ENCODE results near the gene TBPL1. TPM values are rescaled to one million over a fixed set of nuclear protein-coding genes. Genes with fewer than 3 reads are reported as not detected.

The TBPL1 gene
- total RNA-seq, 4 donors from 2014 or later, result 4.8 to 10.0 (median 4.9) TPM; not detected in 1

DNA sequence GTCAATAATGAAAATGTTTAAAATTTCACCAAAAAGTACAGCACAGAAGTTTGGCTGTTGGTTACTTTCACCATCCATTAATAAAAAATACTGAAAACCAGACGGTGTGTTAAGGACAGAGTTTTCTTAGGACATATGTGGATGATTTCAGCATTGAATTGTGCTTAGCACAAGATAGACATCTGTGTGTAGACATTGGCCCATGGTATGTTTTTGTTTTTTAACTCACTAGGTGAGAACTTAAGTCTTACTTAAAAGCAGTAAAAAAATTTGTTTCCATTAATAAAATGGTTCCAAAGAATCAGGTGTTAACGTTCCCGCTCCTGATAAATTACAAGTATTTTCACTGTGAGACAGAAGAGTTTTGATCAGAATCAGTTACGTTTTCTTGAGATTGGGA is 4.2 kb downstream of the TBPL1 start:
- Histone ChIP-seq H3K27me3 (no peaks in the 10 kb centered on the region), H3K4me3 (no peak overlapping the region), H3K27ac (no peak overlapping the region), H3K4me1 (peaks cover 12 to 54% (median 32%) of the 10 kb centered on the region in 4 donors), H3K9me3 (no peaks in the 10 kb centered on the region), H3K36me3 (no peaks in the 10 kb centered on the region)
- TF ChIP-seq POLR2AphosphoS5 (IDR thresholded peaks at IDR 0.05) (no peak), POLR2A (IDR thresholded peaks at IDR 0.05) (no peak), EP300 (IDR thresholded peaks at IDR 0.05; ENCODE audit: low read depth) (no peak)
- TF ChIP-seq, protein P1, sequence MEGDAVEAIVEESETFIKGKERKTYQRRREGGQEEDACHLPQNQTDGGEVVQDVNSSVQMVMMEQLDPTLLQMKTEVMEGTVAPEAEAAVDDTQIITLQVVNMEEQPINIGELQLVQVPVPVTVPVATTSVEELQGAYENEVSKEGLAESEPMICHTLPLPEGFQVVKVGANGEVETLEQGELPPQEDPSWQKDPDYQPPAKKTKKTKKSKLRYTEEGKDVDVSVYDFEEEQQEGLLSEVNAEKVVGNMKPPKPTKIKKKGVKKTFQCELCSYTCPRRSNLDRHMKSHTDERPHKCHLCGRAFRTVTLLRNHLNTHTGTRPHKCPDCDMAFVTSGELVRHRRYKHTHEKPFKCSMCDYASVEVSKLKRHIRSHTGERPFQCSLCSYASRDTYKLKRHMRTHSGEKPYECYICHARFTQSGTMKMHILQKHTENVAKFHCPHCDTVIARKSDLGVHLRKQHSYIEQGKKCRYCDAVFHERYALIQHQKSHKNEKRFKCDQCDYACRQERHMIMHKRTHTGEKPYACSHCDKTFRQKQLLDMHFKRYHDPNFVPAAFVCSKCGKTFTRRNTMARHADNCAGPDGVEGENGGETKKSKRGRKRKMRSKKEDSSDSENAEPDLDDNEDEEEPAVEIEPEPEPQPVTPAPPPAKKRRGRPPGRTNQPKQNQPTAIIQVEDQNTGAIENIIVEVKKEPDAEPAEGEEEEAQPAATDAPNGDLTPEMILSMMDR (IDR thresholded peaks at IDR 0.05), result no peak
- in situ Hi-C loops (cut with MboI; ENCODE audit: low pct_ligation_motif_present in 1 of 4, low pct_unique_long_range_greater_than_20kb in 1 of 4, low sequenced_read_pairs in 3 of 4) (no loop called here), intact Hi-C loops (cut with DNase I; ENCODE audit: low total_unique reads) (loop anchor here (10.0 kb wide), 1 partner anchor 1152 kb away; no protein-coding TSS in a partner anchor)
- 91 to 95% methylated on average over 4 of the region's 4 CpGs for WGBS, 2 donors (ENCODE audit: low coverage in 1 of 2)
- no peak for DNase-seq

DNA sequence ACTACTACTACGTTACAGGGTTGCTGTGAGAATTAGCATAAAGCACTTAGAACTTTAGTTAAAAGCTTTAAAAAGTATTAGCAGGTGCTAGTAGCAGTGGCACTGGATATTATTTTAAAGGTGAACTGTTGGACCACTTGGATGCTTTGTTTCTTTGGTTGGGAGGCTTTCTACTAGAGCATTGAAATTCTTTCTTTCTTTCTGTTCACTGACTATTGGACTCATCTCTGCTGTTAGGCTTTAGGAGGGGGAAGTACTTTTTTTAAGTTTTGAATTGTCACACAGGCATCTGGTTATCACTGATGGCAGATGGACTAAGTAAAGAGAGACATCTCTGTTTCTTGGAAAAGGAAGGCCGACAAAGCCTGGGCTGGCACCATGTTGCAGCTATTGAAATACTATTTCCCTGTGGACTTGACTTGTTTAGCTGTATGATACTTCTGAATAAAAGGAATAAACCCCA is 4.8 kb downstream of the TBPL1 start:
- H3K27ac ChIP-seq, result no peak overlapping the region
- no peak for DNase-seq
- TF ChIP-seq POLR2AphosphoS5 (IDR thresholded peaks at IDR 0.05) (no peak), POLR2A (IDR thresholded peaks at IDR 0.05) (no peak), EP300 (IDR thresholded peaks at IDR 0.05; ENCODE audit: low read depth) (no peak)
- TF ChIP-seq, protein P1 (IDR thresholded peaks at IDR 0.05), result no peak
- H3K36me3 ChIP-seq, result no peaks in the 10 kb centered on the region
- 76 to 92% methylated on average over 2 of the region's 2 CpGs for WGBS, 2 donors (ENCODE audit: low coverage in 1 of 2)
- H3K9me3 ChIP-seq, result no peaks in the 10 kb centered on the region
- in situ Hi-C loops (cut with MboI; ENCODE audit: low pct_ligation_motif_present in 1 of 4, low pct_unique_long_range_greater_than_20kb in 1 of 4, low sequenced_read_pairs in 3 of 4) (no loop called here), intact Hi-C loops (cut with DNase I; ENCODE audit: low total_unique reads) (loop anchor here (10.0 kb wide), 1 partner anchor 1153 kb away; no protein-coding TSS in a partner anchor)
- no peak overlapping the region for H3K4me3 ChIP-seq
- H3K4me1 ChIP-seq, result peaks cover 12 to 60% (median 33%) of the 10 kb centered on the region in 4 donors
- no peaks in the 10 kb centered on the region for H3K27me3 ChIP-seq

DNA sequence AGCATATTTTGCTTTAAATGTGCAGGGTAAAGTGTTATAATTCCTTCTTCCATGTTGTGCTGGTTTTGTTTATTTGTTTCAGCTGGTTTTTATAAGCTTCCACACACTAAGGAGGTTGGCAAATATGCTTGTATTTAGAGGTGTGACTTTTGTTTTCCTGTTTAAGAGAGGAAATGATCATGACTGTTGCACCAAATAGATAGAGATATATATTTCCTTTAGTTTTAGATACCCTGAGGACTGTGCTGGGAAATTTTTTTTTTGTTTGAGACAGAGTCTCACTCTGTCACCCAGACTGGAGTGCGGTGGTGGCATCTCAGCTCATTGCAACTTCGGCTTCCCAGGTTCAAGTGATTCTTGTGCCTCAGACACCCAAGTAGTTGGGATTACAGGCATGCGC is 5.8 kb downstream of the TBPL1 start:
- Histone ChIP-seq H3K4me1 (peaks cover 12 to 68% (median 32%) of the 10 kb centered on the region in 4 donors), H3K27ac (no peak overlapping the region), H3K36me3 (no peaks in the 10 kb centered on the region), H3K27me3 (no peaks in the 10 kb centered on the region), H3K4me3 (no peak overlapping the region), H3K9me3 (no peaks in the 10 kb centered on the region)
- in situ Hi-C loops (cut with MboI; ENCODE audit: low pct_ligation_motif_present in 1 of 4, low pct_unique_long_range_greater_than_20kb in 1 of 4, low sequenced_read_pairs in 3 of 4) (no loop called here), intact Hi-C loops (cut with DNase I; ENCODE audit: low total_unique reads) (loop anchor here (10.0 kb wide), 1 partner anchor 1154 kb away; no protein-coding TSS in a partner anchor)
- TF ChIP-seq POLR2A (IDR thresholded peaks at IDR 0.05), result no peak
- TF ChIP-seq, protein P1 (IDR thresholded peaks at IDR 0.05), result no peak
- TF ChIP-seq POLR2AphosphoS5 (IDR thresholded peaks at IDR 0.05), result no peak
- TF ChIP-seq EP300 (IDR thresholded peaks at IDR 0.05; ENCODE audit: low read depth), result no peak
- 93 to 98% methylated on average over 3 of the region's 3 CpGs for WGBS, 2 donors (ENCODE audit: low coverage in 1 of 2)
- no peak for DNase-seq

DNA sequence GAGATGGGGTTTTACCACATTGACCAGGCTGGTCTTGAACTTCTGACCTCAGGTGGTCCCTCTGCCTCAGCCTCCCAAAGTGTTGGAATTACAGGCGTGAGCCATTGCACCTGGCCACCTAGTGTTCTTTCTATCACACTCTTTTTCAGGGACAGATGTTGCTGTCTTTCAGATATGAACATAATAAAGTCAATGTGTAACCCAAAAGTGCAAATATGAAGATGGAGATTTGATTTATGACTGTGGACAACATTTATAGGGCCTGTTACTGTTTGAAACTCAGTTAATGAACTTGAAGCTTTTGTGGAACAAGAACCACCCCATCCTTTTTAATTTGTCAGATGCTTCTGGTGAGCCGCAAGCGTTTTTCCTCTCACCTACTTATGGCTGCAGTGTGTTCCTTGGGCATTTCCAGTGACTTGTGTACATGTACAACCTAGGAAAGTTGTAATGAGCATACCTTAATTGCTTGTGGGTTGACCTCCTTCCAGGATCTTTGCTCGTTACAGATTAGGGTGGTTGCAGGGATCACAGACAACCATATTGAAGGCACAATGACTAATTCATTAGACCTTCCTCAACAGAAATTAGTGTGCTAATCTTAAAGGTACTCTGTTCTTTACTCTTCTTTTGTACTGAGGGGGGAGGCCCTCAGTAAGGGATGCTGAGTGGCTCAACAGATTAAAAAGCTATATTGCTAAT is 6.8 kb downstream of the TBPL1 start:
- DNase-seq, result no peak
- WGBS, 2 donors (ENCODE audit: low coverage in 1 of 2), result 45 to 58% methylated on average over 4 of the region's 4 CpGs
- Histone ChIP-seq H3K9me3 (no peaks in the 10 kb centered on the region), H3K36me3 (no peaks in the 10 kb centered on the region), H3K4me3 (no peak overlapping the region), H3K4me1 (peaks cover 6 to 67% (median 26%) of the 10 kb centered on the region in 4 donors), H3K27ac (no peak overlapping the region), H3K27me3 (no peaks in the 10 kb centered on the region)
- TF ChIP-seq, protein P1 (IDR thresholded peaks at IDR 0.05), result no peak
- no peak for TF ChIP-seq POLR2AphosphoS5 (IDR thresholded peaks at IDR 0.05)
- no peak for TF ChIP-seq POLR2A (IDR thresholded peaks at IDR 0.05)
- no peak for TF ChIP-seq EP300 (IDR thresholded peaks at IDR 0.05; ENCODE audit: low read depth)
- in situ Hi-C loops (cut with MboI; ENCODE audit: low pct_ligation_motif_present in 1 of 4, low pct_unique_long_range_greater_than_20kb in 1 of 4, low sequenced_read_pairs in 3 of 4), result no loop called here
- intact Hi-C loops (cut with DNase I; ENCODE audit: low total_unique reads), result loop anchor here (10.0 kb wide), 1 partner anchor 1155 kb away; no protein-coding TSS in a partner anchor

All from transverse colon (tissue), 4 donors.